Measurements from ENCODE around the gene CENPX.

The CENPX gene

GRCh38 chr17:82037092-82037888 lies 14.6 kb upstream of the CENPX start, which contains the start of gene DCXR:
TSS of gene DCXR (minus strand) at chr17:82037697. CDS start at chr17:82037682, 15 bp downstream.
- Mint-ChIP-seq H3K4me1 (peaks cover 20% of the 10 kb centered on the region), H3K27ac (peak within 1 kb of the TSS in 2 of 3 experiments; percentile 43 to 88), H3K9me3 (no peaks in the 10 kb centered on the region), H3K4me3 (peak within 1 kb of the TSS; percentile 76 to 88 (median 85)), H3K36me3 (ENCODE audit: low read depth) (no peaks in the 10 kb centered on the region), H3K27me3 (ENCODE audit: low read depth) (peaks cover 21% of the 10 kb centered on the region)
- TF ChIP-seq CTCF (IDR thresholded peaks at IDR 0.05; ENCODE audit: unreplicated experiment in 3 of 3) = peak; percentile 74 to 98 (median 80)

- no peaks in the 10 kb centered on the region for H3K36me3 Mint-ChIP-seq (ENCODE audit: low read depth)
- no peak for TF ChIP-seq CTCF (IDR thresholded peaks at IDR 0.05; ENCODE audit: unreplicated experiment in 3 of 3)
These were observed 14.0 kb upstream of the CENPX start for GRCh38 chr17:82036634-82037091.

GRCh38 chr17:82035956-82036633 lies 13.4 kb upstream of the CENPX start:
- Mint-ChIP-seq H3K27me3 (ENCODE audit: low read depth) (peaks cover 21% of the 10 kb centered on the region), H3K4me3 (peak overlapping the region; percentile 79 to 81 (median 80)), H3K9me3 (no peaks in the 10 kb centered on the region), H3K27ac (no peak overlapping the region), H3K4me1 (peaks cover 20% of the 10 kb centered on the region), H3K36me3 (ENCODE audit: low read depth) (no peaks in the 10 kb centered on the region)
- TF ChIP-seq CTCF (IDR thresholded peaks at IDR 0.05; ENCODE audit: unreplicated experiment in 3 of 3) = no peak

More at GRCh38 chr17:82036634-82037091, 14.0 kb upstream of the CENPX start:
- H3K4me3 Mint-ChIP-seq = peak overlapping the region; percentile 74 to 81 (median 79)
- peaks cover 21% of the 10 kb centered on the region for H3K27me3 Mint-ChIP-seq (ENCODE audit: low read depth)
- H3K4me1 Mint-ChIP-seq = peaks cover 20% of the 10 kb centered on the region
- no peaks in the 10 kb centered on the region for H3K9me3 Mint-ChIP-seq
- H3K27ac Mint-ChIP-seq = no peak overlapping the region

DNA sequence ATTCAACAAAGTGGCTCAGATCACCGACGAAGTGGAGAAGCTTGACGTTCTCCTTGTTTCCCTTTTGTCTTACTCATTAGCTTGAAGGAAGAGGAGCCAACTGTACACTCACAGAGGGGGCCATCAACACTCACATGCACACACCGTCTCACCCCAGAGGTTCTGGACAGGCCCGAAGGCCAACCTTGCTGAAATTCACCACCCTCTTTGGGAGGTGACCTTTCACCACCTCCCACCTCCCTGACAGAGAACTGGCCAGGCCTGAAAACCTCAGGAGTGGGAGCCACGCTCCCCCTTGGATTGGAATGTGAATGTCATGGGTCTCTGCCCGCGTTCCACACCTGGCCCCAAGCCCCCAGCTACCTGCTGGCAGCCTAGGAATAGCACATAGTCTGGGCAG lies 12.8 kb upstream of the CENPX start:
- H3K27ac Mint-ChIP-seq = peak overlapping the region; percentile 14 to 66 (median 31)
- no peak for TF ChIP-seq CTCF (IDR thresholded peaks at IDR 0.05; ENCODE audit: unreplicated experiment in 3 of 3)
- H3K9me3 Mint-ChIP-seq = no peaks in the 10 kb centered on the region
- H3K36me3 Mint-ChIP-seq (ENCODE audit: low read depth) = no peaks in the 10 kb centered on the region
- peaks cover 20% of the 10 kb centered on the region for H3K4me1 Mint-ChIP-seq
- peak overlapping the region; percentile 70 to 80 (median 77) for H3K4me3 Mint-ChIP-seq
- peaks cover 21% of the 10 kb centered on the region for H3K27me3 Mint-ChIP-seq (ENCODE audit: low read depth)

DNA sequence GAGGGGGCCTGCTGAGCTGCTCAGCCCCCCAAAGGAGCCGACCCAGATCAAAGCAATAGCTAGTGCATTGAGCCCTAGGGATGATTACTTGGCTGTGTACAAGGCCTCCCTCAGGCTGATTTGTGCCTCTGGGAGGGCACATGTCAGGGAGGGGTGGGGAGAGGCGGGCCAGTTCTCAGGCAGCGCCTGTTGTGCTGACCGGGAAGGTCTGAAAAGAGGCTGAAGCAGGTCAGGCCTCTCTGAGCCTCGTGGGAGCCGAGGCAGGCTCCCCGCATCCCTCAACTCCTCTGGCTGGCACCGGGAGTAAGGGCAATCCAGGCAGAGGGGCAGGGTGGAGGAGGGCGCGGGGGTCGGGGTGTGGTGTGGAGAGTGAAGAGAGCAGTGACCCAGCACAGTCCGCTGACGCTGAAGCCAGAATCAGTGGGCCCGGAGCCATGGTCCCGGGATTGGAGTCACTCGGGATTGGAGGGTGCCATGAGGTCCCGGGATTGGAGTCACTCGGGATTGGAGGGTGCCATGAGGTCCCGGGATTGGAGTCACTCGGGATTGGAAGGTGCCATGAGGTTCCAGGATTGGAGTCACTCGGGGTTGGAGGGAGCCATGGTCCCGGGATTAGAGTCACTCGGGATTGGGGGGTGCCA lies 11.8 kb upstream of the CENPX start:
- peak overlapping the region in 1 of 3 experiments; percentile 14 for H3K27ac Mint-ChIP-seq
- H3K4me1 Mint-ChIP-seq = peaks cover 20% of the 10 kb centered on the region
- no peak for TF ChIP-seq CTCF (IDR thresholded peaks at IDR 0.05; ENCODE audit: unreplicated experiment in 3 of 3)
- peak overlapping the region; percentile 70 to 80 (median 77) for H3K4me3 Mint-ChIP-seq
- no peaks in the 10 kb centered on the region for H3K36me3 Mint-ChIP-seq (ENCODE audit: low read depth)
- peaks cover 21% of the 10 kb centered on the region for H3K27me3 Mint-ChIP-seq (ENCODE audit: low read depth)
- H3K9me3 Mint-ChIP-seq = no peaks in the 10 kb centered on the region

All from nephron (organoid).